GM21515 (cell line): ENCODE results near the gene OSBPL3.
A peak's percentile ranks its signal among the peaks of the same experiment; 100 is the strongest.

Experiments
- ATAC-seq: cut with Tn5 transposase; IDR thresholded peaks from one replicate; pipeline ENCODE4 v1.9.1; 2021; ENCODE audit not compliant: unreplicated experiment

The OSBPL3 gene

GRCh38 chr7:24981171-24981951 is 1.4 kb upstream of the OSBPL3 start:
- ATAC-seq = no peak

GRCh38 chr7:24980534-24981170 is 674 bp upstream of the OSBPL3 start:
- ATAC-seq = peak; percentile 19

- ATAC-seq = peak; percentile 44
Observed at GRCh38 chr7:24979470-24979862, 512 bp downstream of the OSBPL3 start.

- ATAC-seq = peak; percentile 0
Observed at GRCh38 chr7:24978843-24979469, 1.0 kb downstream of the OSBPL3 start.

GRCh38 chr7:24975644-24976260 is 4.2 kb downstream of the OSBPL3 start:
- no peak for ATAC-seq

GRCh38 chr7:24975172-24975571 is 4.8 kb downstream of the OSBPL3 start:
- no peak for ATAC-seq

- ATAC-seq = no peak
Observed at GRCh38 chr7:24974026-24974832, 5.7 kb downstream of the OSBPL3 start.

- no peak for ATAC-seq
Observed at GRCh38 chr7:24972991-24973390, 7.0 kb downstream of the OSBPL3 start.

GRCh38 chr7:24972166-24972477 is 7.9 kb downstream of the OSBPL3 start:
- ATAC-seq = no peak

GRCh38 chr7:24971333-24972165 is 8.4 kb downstream of the OSBPL3 start:
- ATAC-seq = no peak

- no peak for ATAC-seq
Observed at GRCh38 chr7:24970676-24971075, 9.3 kb downstream of the OSBPL3 start.

- ATAC-seq = no peak
Observed at GRCh38 chr7:24968165-24968564, 11.8 kb downstream of the OSBPL3 start.

- ATAC-seq = no peak
Observed at GRCh38 chr7:24967696-24968095, 12.3 kb downstream of the OSBPL3 start.

GRCh38 chr7:24966802-24967201 is 13.2 kb downstream of the OSBPL3 start:
- no peak for ATAC-seq

- ATAC-seq = peak; percentile 78
Observed at GRCh38 chr7:24965831-24966708, 13.9 kb downstream of the OSBPL3 start.

- no peak for ATAC-seq
Observed at GRCh38 chr7:24964191-24964590, 15.8 kb downstream of the OSBPL3 start.

GRCh38 chr7:24963218-24963617 is 16.8 kb downstream of the OSBPL3 start:
- ATAC-seq = no peak

- ATAC-seq = no peak
Observed at GRCh38 chr7:24962418-24962962, 17.5 kb downstream of the OSBPL3 start.
